GM23248 (cell line): ENCODE measurements around the gene C3orf62.
"Not testable (repeated sequence)": the region's sequence is repeated elsewhere in the genome, so short reads cannot be mapped to it uniquely, and the experiment has no call there.

Experiments used
- EZH2 ChIP-seq: fragments of 200-600 bp; sonication (generic); IDR thresholded peaks from 2 replicates; pipeline ENCODE4 v1.6.1; 2018; ENCODE audit warnings: antibody characterized with exemption, mild to moderate bottlenecking; ENCODE audit not compliant: insufficient read depth, poor library complexity, severe bottlenecking
- EZH2phosphoT487 ChIP-seq: fragments of 200-600 bp; sonication (generic); IDR thresholded peaks from 2 replicates; pipeline ENCODE4 v1.6.1; 2018; ENCODE audit warnings: antibody characterized with exemption, moderate library complexity, mild to moderate bottlenecking, low read depth; ENCODE audit not compliant: insufficient read depth

- not testable (repeated sequence) for TF ChIP-seq EZH2, EZH2phosphoT487
Measured at GRCh38 chr3:49228817-49229216, 48.2 kb downstream of the C3orf62 start.
